Adipose tissue (tissue), 3 donors: ENCODE measurements around the gene ANTXRL. TPM values are rescaled to one million over a fixed set of nuclear protein-coding genes. Genes with fewer than 3 reads are reported as not detected.
"Not testable (repeated sequence)": the region's sequence is repeated elsewhere in the genome, so short reads cannot be mapped to it uniquely, and the experiment has no call there.

Experiments used
- H3K27ac ChIP-seq: one replicate; pipeline ENCODE4 v1.5.1; 2013; ENCODE audit warnings: low read depth, low read length
- WGBS, 3 donors: extraction: QIAGEN DNeasy Blood & Tissue Kit; methylation state at CpG; one replicate each; pipeline ENCODE4 v1.1.7; 2013; 5-methylcytosine and 5-hydroxymethylcytosine counted together
- polyA plus RNA-seq, 3 donors: library from polyadenylated mRNA; stranded (reverse); fragments of 200-250 nt; gene quantifications; one replicate each; pipeline ENCODE4 v1.2.3, GENCODE V29; 2013
- donor health status: healthy with polysubstance abuse.
- donor health status: Bipolar disorder and iron deficiency.
- donor health status: healthy.

Gene ANTXRL
- polyA plus RNA-seq, 3 donors: 1.9 TPM; not detected in 2

DNA sequence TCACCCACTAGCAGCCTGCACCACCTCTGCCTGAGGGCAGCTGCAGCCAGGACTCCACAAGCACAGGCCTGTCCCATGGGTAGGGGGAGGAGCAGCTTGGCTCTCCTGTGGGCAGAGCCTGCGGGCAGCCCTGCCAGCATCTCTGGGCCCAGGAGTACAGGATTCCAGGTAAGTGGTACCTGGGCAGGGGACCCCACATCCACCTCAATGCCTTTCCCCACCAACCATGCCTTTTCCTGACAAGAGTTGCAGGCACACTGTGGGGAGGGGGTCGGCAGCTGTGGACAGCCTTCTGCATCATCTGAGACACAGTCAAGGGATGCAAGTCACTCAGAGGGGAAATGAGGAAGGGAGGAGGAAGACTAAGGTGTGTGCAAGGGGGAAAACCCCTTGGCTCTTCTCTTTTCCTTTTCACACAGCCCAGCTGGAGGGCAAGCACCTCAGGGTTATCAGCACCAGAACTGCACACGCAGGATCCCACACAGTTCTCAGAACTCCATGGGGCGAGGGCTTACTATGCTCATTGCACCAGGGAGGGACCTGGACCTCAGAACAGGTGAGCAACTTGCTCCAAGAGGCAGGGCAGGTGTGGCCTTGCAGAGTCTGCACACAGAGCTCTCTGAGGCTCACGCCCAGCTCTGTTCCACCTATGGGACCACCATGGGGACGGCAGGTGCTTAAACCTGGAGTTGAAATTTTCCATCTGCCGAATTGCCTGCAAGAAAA lies 16.5 kb upstream of the ANTXRL start:
- WGBS, 3 donors: 74 to 86% (median 77%) methylated on average over 6 to 7 of the region's 7 CpGs
- H3K27ac ChIP-seq: no peak overlapping the region

DNA sequence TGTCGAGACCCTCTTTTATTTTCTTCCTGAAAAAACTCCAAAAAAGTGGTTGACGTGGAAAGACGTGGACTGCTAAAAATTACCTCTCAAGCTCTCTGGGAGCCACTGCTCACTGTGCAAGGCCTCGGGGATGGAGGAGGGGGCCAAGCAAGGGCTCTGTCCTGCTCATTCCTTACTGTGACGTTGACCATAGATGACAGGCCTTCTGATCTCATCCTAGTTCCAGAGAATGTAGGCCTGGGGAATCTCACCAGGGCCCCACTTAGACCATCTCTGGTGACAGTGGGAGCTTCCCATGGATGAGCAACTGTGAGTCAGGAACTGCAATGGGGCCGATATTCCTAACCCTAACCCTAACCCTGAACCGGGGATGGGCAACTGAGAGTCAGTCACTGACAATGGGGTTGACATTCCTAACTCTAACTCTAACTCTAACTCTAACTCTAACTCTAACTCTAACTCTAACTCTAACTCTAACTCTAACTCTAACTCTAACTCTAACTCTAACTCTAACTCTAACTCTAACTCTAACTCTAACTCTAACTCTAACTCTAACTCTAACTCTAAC lies 15.8 kb upstream of the ANTXRL start:
- WGBS, 3 donors: 91 to 93% (median 92%) methylated on average over 7 of the region's 7 CpGs

DNA sequence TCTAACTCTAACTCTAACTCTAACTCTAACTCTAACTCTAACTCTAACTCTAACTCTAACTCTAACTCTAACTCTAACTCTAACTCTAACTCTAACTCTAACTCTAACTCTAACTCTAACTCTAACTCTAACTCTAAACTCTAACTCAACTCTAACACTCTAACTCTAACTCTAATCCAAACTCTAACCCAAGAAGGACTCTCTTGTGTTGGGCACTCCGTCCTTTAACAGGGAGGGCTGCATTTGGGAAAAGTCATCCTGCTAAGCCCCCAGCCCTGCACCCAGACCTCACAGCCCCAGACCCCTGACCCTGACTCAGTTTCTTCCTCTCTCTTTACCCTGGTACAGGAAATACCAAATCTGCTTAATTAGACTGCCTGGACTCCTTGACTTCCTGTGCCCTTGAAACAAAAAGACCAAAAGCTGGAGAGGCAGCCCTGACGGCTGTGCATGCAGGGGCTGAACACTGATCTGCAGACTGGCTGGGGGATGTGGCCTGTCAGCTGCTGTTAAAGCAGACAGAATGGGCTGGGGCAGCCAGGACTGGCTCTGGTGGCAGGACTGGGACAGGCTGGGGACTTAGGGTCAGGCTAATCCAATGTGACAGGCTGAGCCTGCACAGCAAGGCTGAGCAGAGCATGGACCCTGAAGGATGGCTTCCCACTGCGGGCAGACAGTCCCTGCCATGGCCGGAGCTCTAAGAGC lies 14.8 kb upstream of the ANTXRL start:
- 32 to 74% (median 47%) methylated on average over 2 to 4 of the region's 4 CpGs for WGBS, 3 donors
- not testable (repeated sequence) for H3K27ac ChIP-seq

More for the DNA sequence above, 15.8 kb upstream of the ANTXRL start:
- not testable (repeated sequence) for H3K27ac ChIP-seq

DNA sequence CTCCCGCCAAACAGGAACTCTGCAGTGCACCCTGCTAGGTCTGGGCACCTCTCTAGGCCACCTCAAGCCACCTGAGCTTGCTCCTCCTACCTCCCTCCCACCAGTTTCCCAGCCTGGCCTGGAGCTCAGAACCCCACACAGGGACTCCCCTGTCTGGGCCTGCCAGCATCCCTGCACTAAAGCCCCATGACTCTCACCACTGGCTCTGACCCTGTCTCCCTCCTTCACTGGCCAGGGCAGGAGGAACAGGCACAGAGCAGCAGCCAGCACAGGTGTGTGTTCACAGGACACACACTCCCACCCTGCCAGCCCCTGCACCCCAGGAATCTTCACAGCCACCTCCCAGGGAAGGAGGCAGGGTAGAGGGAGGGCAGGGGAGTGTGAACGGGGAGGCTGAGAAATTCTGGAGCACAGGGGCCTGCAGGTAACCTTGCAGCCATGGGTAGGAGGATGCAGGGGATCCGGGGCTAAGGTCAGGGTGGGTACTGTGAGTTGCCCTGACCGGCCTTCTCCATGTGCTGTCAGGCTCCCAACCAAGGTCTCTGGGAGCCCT lies 13.9 kb upstream of the ANTXRL start:
- 66 to 88% (median 70%) methylated on average over 4 of the region's 4 CpGs for WGBS, 3 donors
- H3K27ac ChIP-seq: no peak overlapping the region

DNA sequence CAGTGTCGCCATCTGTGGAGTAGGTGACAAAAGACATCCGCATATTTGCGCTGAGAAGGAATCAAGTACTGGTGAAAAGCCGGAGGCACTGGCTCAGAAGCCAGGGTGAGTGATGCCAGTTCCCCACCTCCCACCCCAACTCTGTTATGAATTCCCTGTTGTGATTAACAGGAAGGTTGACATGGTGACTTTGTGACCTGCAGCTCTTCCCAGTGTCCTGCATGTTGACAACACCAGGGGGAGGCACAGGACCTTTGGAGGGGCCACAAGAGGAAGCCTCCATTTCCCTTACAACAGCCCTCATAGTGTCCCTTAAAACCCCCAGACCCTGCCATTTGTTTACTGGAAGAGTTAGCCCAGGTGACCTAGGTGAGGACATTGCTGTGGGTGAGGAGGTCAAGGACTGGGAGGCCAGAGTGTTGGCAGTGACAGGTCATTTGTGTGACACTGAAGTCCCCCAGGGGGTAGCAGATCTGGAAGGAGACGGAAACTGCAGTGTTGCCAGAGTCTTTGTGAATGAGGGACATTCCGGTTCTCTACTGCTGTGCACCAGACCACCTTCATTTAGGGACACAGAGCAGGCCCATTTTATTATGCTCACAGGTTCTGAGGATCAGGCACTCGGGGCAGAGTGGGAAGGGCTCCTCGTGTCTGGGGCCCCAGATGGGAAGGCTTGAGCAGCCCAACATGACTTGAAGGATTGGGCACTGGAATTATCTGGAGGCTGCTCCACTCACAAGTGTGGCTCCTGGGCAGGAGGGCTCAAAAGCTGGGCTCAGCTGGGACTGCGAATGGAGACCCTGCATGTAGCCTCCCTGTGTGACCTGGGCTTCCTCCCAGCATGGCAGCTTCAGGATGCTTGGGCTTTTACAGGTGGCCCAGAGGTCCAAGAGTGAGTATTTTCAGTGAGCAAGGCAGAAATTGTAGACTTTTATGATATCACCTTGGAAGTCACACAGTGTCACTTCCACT lies 13.0 kb upstream of the ANTXRL start:
- WGBS, 3 donors: 80 to 85% (median 81%) methylated on average over 9 of the region's 9 CpGs
- no peak overlapping the region for H3K27ac ChIP-seq

DNA sequence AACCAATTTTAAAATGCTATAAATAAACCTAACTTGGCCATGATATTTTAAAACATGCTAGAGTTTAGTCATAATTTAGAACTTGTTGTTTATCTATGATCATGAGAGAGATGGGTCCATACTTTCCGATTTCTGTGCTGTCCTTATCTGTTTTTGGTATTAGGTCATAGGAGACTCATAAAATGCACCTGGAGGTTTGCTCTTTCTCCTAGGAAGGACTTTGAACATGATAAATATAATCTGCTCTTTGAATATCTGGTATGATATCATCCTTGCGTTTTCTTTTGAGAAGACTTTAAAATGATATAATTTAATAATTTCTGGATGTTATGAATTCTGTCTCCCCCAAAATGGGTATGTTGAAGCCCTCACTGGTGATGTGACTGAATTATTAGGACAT lies 9.0 kb upstream of the ANTXRL start:
- no peak overlapping the region for H3K27ac ChIP-seq
- WGBS, 3 donors: 66 to 92% (median 85%) methylated on average over 2 of the region's 2 CpGs

DNA sequence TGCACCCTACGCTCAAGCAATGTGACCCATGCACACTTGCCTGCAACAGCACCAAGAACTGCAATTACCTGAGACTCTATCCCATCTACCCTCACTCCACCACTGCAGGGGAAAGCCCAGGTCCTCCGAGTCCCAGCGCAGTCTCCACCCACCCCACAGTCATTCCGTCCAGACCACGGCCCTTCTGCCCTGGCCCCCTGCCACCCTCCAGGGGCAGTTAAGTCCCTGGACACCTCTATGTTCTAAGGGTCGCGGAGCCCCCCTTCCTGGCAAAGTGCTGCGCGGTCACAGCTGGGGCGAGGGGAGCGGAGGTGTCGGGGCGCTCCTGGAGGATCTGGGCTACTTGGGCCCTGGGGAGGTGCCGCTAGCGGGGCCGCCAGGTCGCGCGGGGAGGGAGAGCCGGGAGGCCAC lies 4.4 kb upstream of the ANTXRL start:
- 2 to 8% (median 4%) methylated on average over 17 to 19 of the region's 20 CpGs for WGBS, 3 donors
- H3K27ac ChIP-seq: not testable (repeated sequence)

DNA sequence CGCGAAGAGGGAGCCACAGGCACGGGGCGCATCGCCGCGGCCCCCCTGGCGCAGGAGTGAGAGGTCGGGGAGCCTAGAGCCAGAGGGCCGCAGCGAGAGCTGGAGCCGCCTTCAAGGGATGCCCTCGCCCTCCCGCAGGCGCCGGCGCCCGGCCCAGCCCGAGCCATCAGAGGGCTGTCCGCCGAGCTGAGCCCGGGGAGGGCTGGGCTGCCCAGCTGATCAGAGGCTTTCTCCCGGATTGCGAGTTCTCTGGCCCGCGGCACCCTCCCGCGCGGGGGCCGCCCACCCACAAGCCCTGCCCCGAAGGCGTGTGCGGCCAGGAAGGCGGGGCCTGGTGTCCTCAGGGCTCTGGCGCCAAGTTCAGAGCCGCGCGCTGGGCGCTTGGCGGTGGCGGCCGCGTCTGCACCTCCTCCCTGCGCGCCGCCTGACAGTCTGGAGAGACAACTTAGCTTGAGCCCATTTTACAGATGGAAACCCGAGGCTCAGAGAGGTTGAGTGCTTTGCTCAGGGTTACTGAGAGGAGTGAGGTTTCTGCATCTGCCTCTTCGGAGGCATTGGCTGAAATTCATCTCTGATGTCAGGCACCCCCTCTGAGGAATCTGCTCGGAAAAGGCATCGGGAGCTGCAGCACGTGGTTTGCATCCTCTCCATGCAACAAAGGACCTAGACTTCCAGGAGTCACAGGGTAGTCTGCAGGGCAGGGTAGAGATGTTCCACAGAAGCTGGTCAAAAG lies 3.8 kb upstream of the ANTXRL start:
- H3K27ac ChIP-seq: no peak overlapping the region
- WGBS, 3 donors: 10 to 17% (median 12%) methylated on average over 23 to 45 of the region's 51 CpGs

DNA sequence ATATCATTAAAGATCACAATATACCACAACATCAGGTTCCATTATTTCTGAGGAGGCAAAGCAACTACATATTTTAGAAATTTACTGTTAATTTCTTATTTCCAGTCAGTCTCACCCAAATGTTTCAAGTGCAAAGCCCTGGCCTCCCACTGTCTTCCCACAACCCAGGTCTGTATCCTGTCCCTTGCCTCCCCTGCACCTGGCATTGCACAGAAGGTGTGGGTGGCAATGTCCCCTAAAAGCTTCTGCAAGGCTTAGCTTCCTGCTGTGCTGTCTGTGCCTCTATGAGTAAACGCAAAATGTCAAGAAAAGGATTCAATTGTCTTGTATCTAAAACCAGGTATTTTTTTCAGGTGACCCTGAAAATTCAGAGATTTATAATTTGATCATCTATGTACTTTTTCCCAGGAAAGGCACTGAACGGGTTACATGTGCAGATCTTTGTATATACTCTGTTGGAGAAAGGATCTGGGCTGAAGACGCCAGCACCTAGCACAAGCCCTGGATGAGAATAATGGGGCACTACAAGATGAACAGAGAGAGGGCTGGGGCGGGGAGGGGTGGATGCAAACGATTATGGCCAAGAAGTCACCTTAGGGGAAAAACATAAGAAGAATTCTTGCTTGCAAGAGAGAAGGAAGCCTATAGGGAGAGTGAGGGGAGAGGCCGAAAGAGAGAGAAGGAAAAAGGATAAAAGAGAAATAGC lies 3.1 kb upstream of the ANTXRL start:
- no peak overlapping the region for H3K27ac ChIP-seq
- WGBS, 3 donors: 52 to 64% (median 55%) methylated on average over 6 of the region's 6 CpGs

DNA sequence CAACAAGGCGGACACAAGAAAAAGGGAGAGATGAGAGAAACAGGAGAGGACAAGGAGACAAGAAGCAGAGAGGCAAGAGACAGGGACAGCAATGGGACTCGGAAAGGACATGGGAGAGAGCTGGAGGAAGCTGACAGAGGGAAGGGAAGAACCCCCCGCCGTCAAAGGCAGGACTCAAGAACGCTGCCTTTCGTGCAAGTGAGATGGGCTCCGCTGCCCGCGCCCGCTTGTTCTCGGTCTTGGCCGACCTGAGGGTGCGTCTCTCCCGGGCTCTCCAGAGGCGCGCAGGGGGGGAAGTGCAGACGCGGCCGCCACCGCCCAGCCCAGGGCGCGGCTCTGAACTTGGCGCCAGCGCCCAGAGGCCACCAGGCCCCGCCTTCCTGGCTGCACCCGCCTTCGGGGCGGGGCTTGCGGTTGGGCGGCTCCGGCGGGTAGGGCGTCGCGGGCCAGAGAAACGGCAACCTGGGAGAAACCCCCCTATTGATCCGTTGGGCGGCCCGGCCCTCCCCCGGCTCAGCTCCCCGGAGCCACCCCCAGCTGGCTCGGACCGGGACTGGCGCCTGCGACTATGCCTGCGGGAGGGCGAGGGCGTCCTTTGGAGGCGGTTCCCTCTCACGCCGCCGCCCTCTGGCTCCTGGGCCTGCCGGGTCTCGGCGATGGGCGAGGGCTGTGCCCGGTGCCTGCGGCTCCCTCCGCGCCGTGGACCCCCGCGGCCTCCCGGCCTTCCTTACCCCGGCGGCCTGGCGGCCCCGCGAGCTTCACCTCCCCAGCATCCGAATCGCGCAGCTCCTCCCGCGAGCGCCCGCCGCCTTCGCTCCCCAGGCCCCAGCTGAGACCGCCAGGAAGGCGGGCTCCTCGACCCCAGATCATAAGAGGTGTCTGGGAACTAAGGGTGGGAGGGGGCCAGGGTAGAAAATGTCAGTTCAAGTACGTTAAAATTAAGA lies 2.2 kb upstream of the ANTXRL start:
- no peak overlapping the region for H3K27ac ChIP-seq
- WGBS, 3 donors: 1 to 5% (median 1%) methylated on average over 58 to 82 of the region's 82 CpGs

DNA sequence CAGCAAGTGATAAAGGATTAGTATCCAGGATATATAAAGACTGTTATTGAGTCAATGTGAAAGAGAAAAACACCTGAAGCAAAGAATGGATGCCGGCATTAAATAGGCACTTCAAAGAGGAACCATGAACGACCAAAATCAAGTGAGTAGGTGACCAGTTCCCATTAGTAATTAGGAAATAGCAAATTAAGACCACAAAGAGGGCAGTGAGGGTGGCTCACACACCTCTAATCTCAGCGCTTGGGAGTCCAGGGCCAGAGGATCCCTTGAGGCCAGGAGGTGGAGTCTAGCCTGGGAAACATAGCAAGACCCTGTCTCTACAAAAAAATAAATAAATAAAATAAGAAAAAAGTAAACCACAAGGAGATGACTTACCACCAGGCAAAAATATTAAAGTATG lies 1.5 kb upstream of the ANTXRL start:
- no peak overlapping the region for H3K27ac ChIP-seq
- 46 to 71% (median 53%) methylated on average over 3 of the region's 3 CpGs for WGBS, 3 donors

DNA sequence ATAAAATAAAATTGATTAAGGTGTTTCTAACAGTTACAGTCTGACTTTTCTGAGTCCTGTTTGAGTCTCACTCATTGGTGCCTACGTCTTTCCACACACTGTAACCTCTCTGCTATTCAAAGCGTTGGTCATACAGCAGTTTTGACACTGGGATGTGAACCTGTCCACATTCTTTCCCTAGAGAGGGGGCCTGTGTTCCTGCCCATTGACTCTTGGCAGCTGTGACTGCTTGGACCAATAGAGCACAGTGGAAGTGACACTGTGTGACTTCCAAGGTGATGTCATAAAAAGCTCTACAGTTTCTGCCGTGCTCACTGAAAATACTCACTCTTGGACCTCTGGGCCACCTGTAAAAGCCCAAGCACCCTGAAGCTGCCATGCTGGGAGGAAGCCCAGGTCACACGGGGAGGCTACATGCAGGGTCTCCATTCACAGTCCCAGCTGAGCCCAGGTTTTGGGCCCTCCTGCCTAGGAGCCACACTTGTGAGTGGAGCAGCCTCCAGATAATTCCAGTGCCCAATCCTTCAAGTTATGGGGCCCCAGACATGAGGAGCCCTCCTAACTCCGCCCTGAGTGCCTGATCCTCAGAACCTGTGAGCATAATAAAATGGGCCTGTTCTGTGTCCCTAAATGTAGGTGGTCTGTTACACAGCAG lies 704 bp upstream of the ANTXRL start:
- no peak overlapping the region for H3K27ac ChIP-seq

DNA sequence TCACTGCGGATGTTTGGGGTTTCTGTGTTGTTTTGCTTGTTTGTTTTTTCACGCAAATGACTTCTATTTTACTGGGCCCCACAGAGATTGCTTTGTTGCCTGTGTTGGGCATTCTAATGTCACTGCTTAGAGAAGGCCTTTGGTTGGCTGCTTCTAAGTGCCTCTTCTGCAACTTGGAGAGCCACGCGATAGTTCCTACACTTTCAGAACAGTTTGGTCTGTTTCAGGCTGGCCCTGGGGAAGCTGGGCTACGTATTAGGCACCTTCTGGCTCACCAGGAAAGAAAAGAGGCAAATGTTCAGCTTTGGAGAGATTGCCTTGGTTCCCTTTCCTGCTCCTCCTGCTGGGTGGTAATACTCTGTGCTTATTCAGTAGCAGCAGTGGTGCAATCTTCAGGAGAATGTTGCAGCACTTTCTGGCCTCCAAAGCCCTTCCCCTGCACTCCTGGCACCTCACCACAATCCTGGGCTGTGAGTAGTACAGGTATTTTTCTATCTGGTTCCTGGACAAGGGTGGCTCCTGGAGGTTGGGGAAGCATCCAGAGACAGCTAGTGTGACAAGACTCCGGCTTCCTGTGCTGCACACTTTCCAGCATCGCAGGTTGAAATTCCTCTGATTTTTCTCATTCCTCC lies 1.2 kb downstream of the ANTXRL start:
- no peak overlapping the region for H3K27ac ChIP-seq

More for the DNA sequence above, 704 bp upstream of the ANTXRL start:
- WGBS, 3 donors: 82 to 92% (median 85%) methylated on average over 5 of the region's 5 CpGs

DNA sequence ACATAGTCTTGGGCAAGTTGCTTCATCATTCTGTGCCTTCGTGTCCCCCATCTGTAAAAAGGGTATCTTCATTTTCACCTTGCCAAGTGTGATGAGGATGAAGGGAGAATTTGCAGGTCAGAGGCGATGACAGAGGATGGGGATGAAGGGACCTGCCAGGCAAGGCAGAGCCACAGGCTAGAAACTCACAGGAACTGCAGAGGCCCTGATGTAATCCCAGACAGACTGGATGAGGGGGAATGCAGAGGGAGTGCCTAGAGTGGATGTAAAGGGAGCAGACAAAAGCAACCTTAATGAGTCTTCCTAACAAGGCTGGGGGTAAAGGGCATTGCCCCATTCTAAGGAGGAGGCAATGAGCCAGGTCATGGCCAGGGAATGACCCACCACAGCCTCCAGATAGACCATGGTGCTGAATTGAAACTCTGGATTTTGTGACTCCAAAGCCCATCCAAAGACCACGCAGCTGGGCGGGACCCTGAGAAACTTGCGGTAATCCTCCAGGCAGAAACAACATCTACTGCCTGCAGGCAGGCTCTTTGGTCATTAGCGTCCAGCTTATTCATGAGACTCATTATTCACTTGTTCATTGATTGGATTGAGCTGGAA lies 1.9 kb downstream of the ANTXRL start:
- no peak overlapping the region for H3K27ac ChIP-seq
- 80 to 94% (median 92%) methylated on average over 6 of the region's 6 CpGs for WGBS, 3 donors

More for the DNA sequence above, 1.2 kb downstream of the ANTXRL start:
- 81 to 90% (median 87%) methylated on average over 7 of the region's 7 CpGs for WGBS, 3 donors
